Measurements from ENCODE around the gene EBLN1. TPM values are rescaled to one million over a fixed set of nuclear protein-coding genes. Genes with fewer than 3 reads are reported as not detected.
"Not testable (repeated sequence)": the region's sequence is repeated elsewhere in the genome, so short reads cannot be mapped to it uniquely, and the experiment has no call there.

Gene EBLN1
- polyA plus RNA-seq, 3 donors, result not detected

DNA sequence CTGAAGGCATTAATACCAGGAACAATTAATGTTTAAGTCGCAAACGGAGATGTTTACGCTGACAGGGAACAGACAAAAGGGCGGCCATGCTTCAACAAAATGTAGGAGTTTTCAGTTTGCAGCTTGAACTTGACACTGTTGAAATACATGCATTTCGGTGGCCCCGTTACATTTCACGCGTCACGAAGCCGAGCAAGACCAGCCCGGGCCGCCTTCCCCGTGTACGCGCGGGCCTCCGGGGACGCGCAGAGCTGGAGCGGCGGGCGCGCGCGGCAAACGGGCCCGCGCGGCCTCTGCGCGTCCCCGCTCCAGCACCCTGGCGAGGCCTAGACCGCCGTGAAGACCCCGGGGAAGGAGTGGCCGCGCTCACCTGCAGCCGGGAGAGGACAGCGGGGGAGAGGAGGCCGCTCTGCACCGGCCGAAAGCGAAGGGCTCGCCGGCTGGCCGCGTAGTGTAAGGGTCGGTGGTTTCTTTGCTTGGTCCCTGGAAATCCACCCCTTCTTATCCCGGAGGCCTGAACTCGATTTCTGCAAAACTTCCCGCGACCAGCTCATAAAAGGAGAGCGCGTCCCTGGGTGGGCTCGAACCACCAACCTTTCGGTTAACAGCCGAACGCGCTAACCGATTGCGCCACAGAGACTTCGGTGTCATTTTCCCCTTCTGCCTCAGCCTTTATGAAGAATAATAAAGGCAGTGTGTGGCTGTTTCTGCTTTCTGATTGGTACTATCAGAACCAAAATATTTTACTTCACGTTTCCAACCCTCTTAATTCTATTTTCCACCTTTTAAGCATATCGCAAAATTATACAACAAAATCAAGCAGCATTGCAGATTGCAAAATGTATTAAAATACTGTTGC is 11.4 kb upstream of the EBLN1 start:
- DNase-seq (ENCODE audit: low read depth in 3 of 3, low spot score in 2 of 3), result peak; percentile 84 to 91 (median 91)

DNA sequence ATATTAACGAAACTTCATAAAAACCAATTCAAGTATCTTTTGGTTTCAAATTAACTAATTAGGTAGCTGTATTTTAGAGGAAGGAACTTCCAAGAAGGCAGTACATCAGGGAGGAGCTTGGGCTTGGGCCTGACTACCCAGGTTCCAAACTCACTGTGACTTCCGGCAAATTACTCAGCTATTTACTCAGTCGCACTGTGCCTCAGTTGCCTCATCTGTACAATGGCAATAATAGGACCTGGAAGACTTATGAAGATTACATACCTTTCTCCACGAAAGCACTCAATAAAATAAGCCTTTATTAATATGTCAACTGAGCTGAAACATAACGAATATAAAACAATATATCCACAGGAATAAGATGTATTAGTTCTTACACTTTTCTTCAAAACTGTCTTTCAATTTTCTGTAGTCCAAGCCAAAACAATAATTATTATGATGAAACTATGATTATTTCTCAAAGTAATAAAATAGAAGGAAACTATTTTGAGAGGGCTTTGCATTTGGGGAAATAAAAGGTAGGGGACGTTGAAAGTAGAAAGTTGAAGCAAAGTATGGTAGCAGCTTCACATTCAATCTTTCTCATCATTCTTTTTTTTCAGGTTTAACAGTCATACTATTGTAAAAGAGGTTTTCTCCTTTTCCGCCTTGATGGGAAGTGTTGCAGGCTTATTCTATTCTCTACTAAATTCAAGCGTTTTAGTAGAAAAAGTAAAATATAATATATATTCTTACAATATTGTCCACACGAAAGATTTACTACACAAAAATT is 10.5 kb upstream of the EBLN1 start:
- no peak for DNase-seq (ENCODE audit: low read depth in 3 of 3, low spot score in 2 of 3)

GRCh38 chr10:22226599-22226998 is 8.8 kb upstream of the EBLN1 start:
- DNase-seq (ENCODE audit: low read depth in 3 of 3, low spot score in 2 of 3), result no peak

GRCh38 chr10:22222236-22223190 is 4.7 kb upstream of the EBLN1 start:
- no peak for DNase-seq (ENCODE audit: low read depth in 3 of 3, low spot score in 2 of 3)

GRCh38 chr10:22219308-22219707 is 1.5 kb upstream of the EBLN1 start:
- DNase-seq (ENCODE audit: low read depth in 3 of 3, low spot score in 2 of 3), result no peak

DNA sequence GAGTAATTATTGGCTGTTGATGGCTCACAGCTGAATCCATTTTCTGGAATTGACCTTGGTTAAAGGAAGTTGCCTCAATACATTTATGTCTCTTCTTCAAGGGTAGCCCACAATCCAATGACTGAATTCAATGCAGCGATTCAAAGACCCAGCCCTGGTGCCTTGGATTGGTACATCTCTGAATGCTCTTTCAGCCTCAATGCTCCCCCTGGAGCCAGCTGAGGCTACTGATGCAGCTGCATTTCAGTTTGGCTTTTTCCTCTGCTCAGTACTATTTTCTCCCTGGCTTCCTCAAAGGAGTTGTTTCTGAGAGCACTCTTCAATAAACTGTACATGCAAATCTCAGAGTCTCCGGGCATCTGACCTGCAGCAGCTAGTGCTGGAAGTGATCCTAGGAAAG is 633 bp upstream of the EBLN1 start:
- DNase-seq (ENCODE audit: low read depth in 3 of 3, low spot score in 2 of 3), result no peak

GRCh38 chr10:22217084-22217483 is 731 bp downstream of the EBLN1 start:
- DNase-seq (ENCODE audit: low read depth in 3 of 3, low spot score in 2 of 3), result not testable (repeated sequence)

- no peak for DNase-seq (ENCODE audit: low read depth in 3 of 3, low spot score in 2 of 3)
Observed at GRCh38 chr10:22210267-22210666, 7.5 kb downstream of the EBLN1 start.

- no peak for DNase-seq (ENCODE audit: low read depth in 3 of 3, low spot score in 2 of 3)
Observed at GRCh38 chr10:22193945-22194344, 23.9 kb downstream of the EBLN1 start.

- no peak for DNase-seq (ENCODE audit: low read depth in 3 of 3, low spot score in 2 of 3)
Observed at GRCh38 chr10:22185586-22185985, 32.2 kb downstream of the EBLN1 start.

- DNase-seq (ENCODE audit: low read depth in 3 of 3, low spot score in 2 of 3), result peak; percentile 17 to 33 (median 23)
Observed at GRCh38 chr10:22183771-22184461, 33.9 kb downstream of the EBLN1 start.

DNA sequence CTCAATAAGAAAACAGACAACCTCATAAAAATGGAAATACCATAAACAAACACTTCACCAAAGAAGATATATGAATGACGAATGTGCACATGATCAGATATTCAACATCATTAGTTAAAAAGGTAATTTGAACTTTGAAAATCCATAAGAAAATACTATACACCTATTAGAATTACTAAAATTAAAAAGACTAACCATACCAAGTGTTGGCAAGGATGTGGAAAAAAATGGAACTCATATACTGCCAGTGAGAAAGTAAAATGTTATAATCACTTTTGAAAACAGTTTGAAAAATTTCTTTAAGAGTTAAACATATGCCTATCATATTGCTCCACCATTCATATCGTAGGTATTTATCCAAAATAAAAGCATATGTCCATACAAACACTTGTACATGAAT is 37.1 kb downstream of the EBLN1 start:
- DNase-seq (ENCODE audit: low read depth in 3 of 3, low spot score in 2 of 3), result no peak

GRCh38 chr10:22174442-22174841 is 43.4 kb downstream of the EBLN1 start:
- no peak for DNase-seq (ENCODE audit: low read depth in 3 of 3, low spot score in 2 of 3)

DNA sequence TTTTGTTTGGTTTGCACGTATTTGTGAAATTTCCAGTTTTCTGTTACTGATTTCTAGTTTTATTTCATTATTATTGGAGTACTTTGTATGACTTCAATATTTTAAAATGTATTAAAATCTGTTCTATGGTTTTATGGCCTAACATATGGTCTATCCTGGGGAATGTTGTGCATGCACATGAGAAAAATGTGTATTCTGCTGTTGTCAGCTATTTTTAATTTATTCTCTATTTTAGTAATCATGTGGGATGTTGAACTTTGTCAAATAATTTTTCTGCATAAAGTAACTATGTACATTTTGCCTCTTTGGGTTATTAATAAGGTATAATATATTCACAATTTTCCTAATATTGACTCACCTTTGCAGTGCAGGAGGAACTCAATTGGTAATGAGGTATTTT is 46.7 kb downstream of the EBLN1 start:
- DNase-seq (ENCODE audit: low read depth in 3 of 3, low spot score in 2 of 3), result no peak

DNA sequence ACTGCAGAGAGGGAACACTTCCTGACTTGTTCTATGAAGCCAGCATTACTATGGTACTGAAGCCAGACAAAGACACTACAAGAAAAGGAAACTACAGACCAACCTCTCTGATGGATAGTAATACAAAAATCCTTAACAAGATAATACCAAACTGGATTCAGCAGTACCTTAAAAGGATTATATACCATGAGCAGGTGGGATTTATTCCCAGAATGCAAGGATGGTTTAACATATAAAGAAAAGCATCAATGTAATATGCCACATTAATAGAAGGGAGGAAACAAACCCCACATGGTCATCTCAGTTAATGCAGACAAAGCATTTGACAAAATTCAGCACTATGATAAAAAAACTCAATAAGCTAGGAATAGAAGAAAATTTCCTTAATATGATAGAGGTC is 47.2 kb downstream of the EBLN1 start:
- no peak for DNase-seq (ENCODE audit: low read depth in 3 of 3, low spot score in 2 of 3)

- no peak for DNase-seq (ENCODE audit: low read depth in 3 of 3, low spot score in 2 of 3)
Observed at GRCh38 chr10:22159979-22160378, 57.8 kb downstream of the EBLN1 start.

DNA sequence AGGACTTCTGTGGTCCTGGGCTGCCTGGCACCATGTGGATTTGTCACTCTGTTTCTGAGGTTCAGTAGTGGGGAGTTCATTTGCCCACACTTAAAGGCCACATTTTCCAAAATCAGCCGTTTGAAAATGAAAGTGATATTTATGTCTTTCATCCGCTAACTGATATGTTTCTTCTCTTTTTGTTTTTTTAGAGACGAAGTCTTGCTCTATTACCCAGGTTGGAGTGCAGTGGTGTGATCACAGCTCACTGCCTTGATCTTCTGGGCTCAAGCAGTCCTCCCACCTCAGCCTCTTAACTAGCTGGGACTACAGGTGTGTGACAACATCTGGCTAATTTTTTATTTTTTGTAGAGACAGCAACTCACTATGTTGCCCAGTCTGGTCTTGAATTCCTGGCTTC is 58.6 kb downstream of the EBLN1 start:
- DNase-seq (ENCODE audit: low read depth in 3 of 3, low spot score in 2 of 3), result no peak
